ENCODE results near the gene ZFYVE28.

- TF ChIP-seq, protein P1, sequence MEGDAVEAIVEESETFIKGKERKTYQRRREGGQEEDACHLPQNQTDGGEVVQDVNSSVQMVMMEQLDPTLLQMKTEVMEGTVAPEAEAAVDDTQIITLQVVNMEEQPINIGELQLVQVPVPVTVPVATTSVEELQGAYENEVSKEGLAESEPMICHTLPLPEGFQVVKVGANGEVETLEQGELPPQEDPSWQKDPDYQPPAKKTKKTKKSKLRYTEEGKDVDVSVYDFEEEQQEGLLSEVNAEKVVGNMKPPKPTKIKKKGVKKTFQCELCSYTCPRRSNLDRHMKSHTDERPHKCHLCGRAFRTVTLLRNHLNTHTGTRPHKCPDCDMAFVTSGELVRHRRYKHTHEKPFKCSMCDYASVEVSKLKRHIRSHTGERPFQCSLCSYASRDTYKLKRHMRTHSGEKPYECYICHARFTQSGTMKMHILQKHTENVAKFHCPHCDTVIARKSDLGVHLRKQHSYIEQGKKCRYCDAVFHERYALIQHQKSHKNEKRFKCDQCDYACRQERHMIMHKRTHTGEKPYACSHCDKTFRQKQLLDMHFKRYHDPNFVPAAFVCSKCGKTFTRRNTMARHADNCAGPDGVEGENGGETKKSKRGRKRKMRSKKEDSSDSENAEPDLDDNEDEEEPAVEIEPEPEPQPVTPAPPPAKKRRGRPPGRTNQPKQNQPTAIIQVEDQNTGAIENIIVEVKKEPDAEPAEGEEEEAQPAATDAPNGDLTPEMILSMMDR (IDR thresholded peaks at IDR 0.05) = no peak
- TF ChIP-seq POLR2A (IDR thresholded peaks at IDR 0.05) = no peak
Observed at GRCh38 chr4:2406920-2407319, 11.5 kb downstream of the ZFYVE28 start.
